A549 treated with Mapracorat at 1 μM for 4 hours (cell line): ENCODE results near the gene GUCA2A. TPM values are rescaled to one million over a fixed set of nuclear protein-coding genes. Genes with fewer than 3 reads are reported as not detected.

ENCODE experiments used
- total RNA-seq: library from RNA; stranded (reverse); fragments of 200-300 nt; extraction: Qiagen RNA extraction; gene quantifications from 5 replicates; pipeline ENCODE4 v1.2.3, GENCODE V29; 2022

The GUCA2A gene
- total RNA-seq, result not detected in 5 replicates

DNA sequence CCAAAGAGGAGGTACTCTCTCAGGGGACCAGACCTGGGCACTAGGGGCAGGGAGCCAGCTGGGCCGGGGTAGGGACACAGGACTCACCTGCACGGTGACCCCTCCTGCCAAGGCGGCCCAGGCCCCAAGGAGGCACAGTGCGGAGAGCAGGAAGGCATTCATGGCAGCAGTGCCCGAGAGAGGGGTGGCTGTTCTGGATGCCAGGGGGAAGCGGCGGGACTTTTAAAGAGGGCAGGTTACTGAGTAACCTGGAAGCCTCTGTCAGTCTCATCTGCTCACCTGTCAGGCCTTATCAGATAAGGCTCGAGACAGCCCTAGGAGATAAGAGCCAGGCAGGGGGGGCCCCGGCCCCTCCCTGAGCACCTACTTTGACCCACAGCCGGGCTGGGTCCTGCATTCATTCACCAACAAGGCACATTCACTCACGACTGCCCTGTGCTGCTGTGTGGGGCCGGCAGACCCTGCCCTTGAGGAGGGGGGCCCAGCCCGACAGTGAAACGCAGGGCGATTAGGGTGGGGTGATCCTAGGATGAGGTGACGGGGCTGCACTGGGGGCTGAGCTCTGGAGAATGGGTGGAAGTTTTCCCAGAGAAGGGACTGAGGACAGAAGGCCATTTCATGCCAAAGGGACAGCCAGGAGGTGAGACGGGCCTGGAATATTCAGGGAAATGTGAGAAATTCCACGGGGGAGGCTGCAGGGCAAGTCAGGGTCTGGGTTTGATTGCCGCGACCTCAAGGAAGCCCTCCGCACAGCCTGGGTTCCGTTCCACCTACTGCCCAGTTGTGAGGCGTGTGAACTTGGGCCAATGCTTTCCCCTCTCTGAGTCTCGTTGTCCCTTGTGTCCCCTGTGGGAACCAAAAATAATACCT is at the start of gene GUCA2A:
Gene GUCA2A, minus strand, starts transcription at position 195 of the 870 bp plus-strand sequence. Its CDS starts 33 bp downstream, at position 162.

GRCh38 chr1:42152907-42153600 is 11.5 kb downstream of the GUCA2A start, which contains the start of gene GUCA2B:
Gene GUCA2B (plus strand): TSS chr1:42153410. CDS start chr1:42153451, 41 bp downstream.

Other genes with a start within 250 kb of the GUCA2A start
- gene HIVEP3, start 245.8 kb downstream of the GUCA2A start, total RNA-seq, result 2.8 to 3.7 TPM (median 3.1 TPM) in 5 replicates
- 0.46 TPM in 1 of 5 replicates, not detected in the others for gene GUCA2B, start 11.3 kb downstream of the GUCA2A start, total RNA-seq
- 15.5 to 20.0 TPM (median 17.8 TPM) in 5 replicates for gene FOXJ3, start 170.5 kb upstream of the GUCA2A start, total RNA-seq
- 0.39 to 1.3 TPM (median 1.1 TPM) in 5 replicates for gene RIMKLA, start 216.0 kb upstream of the GUCA2A start, total RNA-seq